HepG2 (cell line): ENCODE data around the gene TTC1.

Experiments
- E2F1 ChIP-seq: sonication (generic); formaldehyde crosslinking; IDR thresholded peaks from 2 replicates; pipeline ENCODE4 v1.5.0; 2020; ENCODE audit warnings: missing genetic modification reagents
- EZH2 ChIP-seq: conservative IDR thresholded peaks from 2 replicates; pipeline ENCODE4 v1.6.1; 2012; ENCODE audit warnings: mild to moderate bottlenecking, low read depth, low read length, moderate library complexity
- HIVEP1 ChIP-seq: sonication (generic); formaldehyde crosslinking; IDR thresholded peaks from 2 replicates; pipeline ENCODE4 v1.4.0; 2020; ENCODE audit warnings: mild to moderate bottlenecking, missing genetic modification reagents
- KAT8 ChIP-seq: IDR thresholded peaks from 2 replicates; pipeline ENCODE4 v1.6.1; 2016; ENCODE audit warnings: missing genetic modification reagents, missing compliant biosample characterization
- MAFK ChIP-seq, 2 experiments: IDR thresholded peaks in 1 of 2; conservative IDR thresholded peaks in 1 of 2; 2 replicates each; pipeline ENCODE4 v1.6.1; 2011; ENCODE audit warnings: improper control_type of control experiment in 2 of 2, low read length in 2 of 2
- NR2C2 ChIP-seq: sonication (generic); formaldehyde crosslinking; IDR thresholded peaks from 2 replicates; pipeline ENCODE4 v1.4.0; 2020; ENCODE audit warnings: missing genetic modification reagents, mild to moderate bottlenecking, moderate library complexity, borderline replicate concordance
- PATZ1 ChIP-seq: sonication (generic); formaldehyde crosslinking; IDR thresholded peaks from 2 replicates; pipeline ENCODE4 v1.4.0; 2020; ENCODE audit warnings: missing genetic modification reagents
- POLR2AphosphoS5 ChIP-seq: IDR thresholded peaks from 2 replicates; pipeline ENCODE4 v1.6.1; 2012; ENCODE audit warnings: low read depth, low read length

- TF ChIP-seq POLR2AphosphoS5 (no peak), PATZ1 (no peak), E2F1 (no peak), EZH2 (no peak), KAT8 (CRISPR knock-in tag) (no peak), HIVEP1 (CRISPR knock-in tag) (no peak), NR2C2 (CRISPR knock-in tag) (no peak), MAFK (conservative IDR thresholded peaks at IDR 0.05 in 1 of 2, IDR thresholded peaks at IDR 0.05 in 1 of 2; ENCODE audit: low read length in 2 of 2) (no peak)
Measured at GRCh38 chr5:160096178-160096577, 87.2 kb downstream of the TTC1 start.
